Panc1 (cell line): ENCODE measurements around the gene CSRNP2.

Source experiments
- CTCF ChIP-seq: fragments of 450-650 bp; IDR thresholded peaks from 2 replicates; pipeline ENCODE4 v1.5.1; 2017; ENCODE audit warnings: mild to moderate bottlenecking
- POLR2AphosphoS5 ChIP-seq: IDR thresholded peaks from 2 replicates; pipeline ENCODE4 v1.6.1; 2012; ENCODE audit warnings: mild to moderate bottlenecking, low read depth, low read length, moderate library complexity
- REST ChIP-seq, 2 experiments: IDR thresholded peaks; 2 replicates each; pipeline ENCODE4 v1.6.1; 2011 to 2012; ENCODE audit warnings: low read depth in 2 of 2, control low read depth in 1 of 2, low read length in 1 of 2, mild to moderate bottlenecking in 1 of 2, moderate library complexity in 1 of 2; ENCODE audit not compliant: insufficient read depth in 1 of 2
- SIN3A ChIP-seq: IDR thresholded peaks from 2 replicates; pipeline ENCODE4 v1.6.1; 2012; ENCODE audit warnings: low read depth, mild to moderate bottlenecking, low read length, moderate library complexity, borderline replicate concordance; ENCODE audit not compliant: insufficient read depth
- TCF7L2 ChIP-seq: IDR thresholded peaks from 2 replicates; pipeline ENCODE4 v1.6.1; 2011; ENCODE audit warnings: mild to moderate bottlenecking, low read depth, low read length, inconsistent platforms

GRCh38 chr12:51067771-51068170 lies 15.6 kb downstream of the CSRNP2 start:
- TF ChIP-seq SIN3A (no peak), CTCF (no peak), REST (IDR thresholded peaks at IDR 0.05; ENCODE audit: insufficient read depth in 1 of 2, low read depth in 2 of 2, low read length in 1 of 2) (no peak), POLR2AphosphoS5 (no peak), TCF7L2 (no peak)
